GM21526 (cell line): ENCODE measurements around the gene PRKCH.

Experiments used
- ATAC-seq: cut with Tn5 transposase; IDR thresholded peaks from one replicate; pipeline ENCODE4 v1.9.1; 2021; ENCODE audit warnings: moderate library complexity; ENCODE audit not compliant: unreplicated experiment, low FRiP score

The PRKCH gene

DNA sequence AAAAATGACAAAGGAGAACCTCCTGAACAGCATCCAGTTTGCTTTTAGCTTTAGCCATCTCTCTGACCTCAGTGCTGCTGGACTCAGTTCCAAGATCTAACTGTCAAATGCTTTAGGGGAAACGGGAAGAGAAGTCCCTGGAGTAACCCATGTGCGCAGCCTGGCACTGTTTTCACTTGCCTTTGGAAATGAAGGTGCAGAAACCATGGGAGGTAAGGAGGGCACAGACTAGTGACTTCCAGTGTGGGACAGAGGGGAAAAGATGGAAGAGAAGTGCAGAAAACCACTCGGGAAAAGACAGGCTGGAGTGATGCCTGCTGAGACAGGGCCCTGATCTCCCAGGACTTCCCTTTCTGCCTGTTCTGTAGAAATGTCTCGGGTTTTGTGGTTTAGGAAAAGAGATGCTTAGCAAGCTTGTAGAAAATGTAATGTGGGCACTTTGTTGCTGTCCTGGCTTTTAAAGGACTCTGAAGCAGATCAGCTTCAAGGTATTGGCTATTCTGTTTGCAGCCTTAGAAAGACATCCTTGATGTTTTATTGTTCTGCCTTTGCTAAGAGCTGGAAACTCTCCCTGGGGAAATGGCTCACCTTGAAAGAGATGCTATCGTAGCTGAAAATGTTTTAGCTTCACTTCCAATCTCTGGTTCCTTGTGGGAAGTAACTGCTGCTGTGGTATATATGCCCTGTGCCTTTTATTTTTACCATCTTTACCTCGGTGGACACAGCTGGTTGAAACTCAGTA, 249.3 kb downstream of the PRKCH start:
- ATAC-seq = no peak

DNA sequence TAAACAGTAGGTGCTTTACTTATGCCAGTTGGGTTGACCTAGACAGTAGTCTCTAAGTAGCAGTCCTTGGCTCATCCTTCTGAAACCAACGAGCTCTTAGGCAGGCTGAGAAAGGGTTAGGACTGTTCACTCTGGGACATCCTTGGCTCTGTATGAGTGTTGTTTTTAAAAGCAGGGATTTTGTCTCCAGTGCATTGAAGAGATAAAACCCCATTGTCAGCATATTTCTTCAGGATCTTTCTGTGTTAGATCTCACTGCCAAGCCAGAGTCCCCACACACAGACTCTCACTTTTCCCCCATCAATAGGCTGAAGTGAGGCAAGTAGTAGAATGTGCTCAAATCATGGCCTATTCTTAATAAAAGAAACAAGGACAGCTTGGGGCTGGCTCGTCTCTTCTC, 250.5 kb downstream of the PRKCH start:
- no peak for ATAC-seq

DNA sequence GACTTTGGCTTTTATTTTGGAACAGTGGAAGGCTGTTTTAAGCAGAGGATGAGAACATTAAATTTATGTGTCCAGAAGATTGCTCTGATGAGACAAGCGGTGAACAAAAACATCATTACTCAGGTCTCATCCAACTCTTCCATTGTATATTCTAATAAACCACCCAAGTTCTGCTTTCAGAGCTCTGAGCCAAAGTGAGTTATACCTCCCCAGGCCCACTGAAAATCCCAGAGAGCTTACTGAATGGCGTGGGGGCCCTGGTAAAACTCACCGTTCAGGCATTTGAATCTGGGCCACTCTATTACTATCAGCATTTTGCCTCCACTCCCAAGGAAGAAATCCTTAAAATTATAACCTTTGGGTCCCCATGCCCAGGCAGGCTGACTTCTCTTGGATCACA, 251.9 kb downstream of the PRKCH start:
- ATAC-seq = no peak

DNA sequence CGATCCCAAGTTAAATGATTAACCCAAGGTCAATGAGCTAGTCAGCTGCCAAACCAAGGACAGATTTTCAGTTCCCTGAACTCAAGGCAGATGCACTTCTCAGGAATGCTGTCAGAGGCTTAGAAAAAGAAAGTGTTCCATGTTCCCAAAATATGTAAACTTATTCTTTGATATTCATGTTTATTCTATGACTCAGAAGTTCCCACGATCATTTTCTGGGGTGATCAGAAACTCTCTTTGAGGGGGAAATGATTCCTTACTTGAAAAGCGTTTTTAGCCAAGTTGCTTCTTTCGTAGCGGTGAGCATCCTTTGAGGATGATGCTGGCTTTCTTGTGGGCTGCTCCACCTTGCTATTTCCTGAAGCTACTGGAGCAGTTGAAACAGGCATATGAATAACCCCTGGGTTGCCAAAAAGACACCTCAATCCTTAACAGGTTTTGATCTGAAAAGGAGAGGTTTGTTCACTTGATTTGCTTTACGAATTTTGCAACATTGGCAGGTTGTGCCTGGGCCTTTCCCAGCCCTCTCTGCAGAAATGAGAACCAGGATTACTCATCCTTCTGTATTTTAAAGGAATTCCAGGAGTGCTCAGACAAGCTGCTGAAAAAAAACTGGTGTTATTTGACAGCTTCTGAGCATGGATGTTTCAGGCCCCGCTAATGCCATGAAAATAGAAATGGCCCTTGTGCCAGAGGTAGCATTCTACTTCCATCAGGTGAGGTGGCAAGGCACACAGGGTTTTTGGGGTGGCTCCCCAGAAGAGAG, 252.6 kb downstream of the PRKCH start:
- ATAC-seq = no peak

DNA sequence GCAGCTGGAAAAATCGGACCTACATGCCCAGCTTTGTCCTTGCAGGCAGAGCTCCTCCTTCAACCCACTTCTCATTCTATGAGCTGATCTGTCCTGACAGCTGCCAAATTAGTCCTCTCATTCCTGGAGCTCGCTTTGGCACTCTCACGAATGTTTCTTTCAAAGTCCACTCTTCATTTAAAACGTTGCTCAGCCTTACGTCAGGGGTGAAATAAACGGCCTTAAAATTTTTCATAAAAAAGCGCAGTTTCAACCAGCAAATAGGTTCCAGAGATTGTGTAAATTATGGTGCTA, 253.1 kb downstream of the PRKCH start:
- no peak for ATAC-seq

DNA sequence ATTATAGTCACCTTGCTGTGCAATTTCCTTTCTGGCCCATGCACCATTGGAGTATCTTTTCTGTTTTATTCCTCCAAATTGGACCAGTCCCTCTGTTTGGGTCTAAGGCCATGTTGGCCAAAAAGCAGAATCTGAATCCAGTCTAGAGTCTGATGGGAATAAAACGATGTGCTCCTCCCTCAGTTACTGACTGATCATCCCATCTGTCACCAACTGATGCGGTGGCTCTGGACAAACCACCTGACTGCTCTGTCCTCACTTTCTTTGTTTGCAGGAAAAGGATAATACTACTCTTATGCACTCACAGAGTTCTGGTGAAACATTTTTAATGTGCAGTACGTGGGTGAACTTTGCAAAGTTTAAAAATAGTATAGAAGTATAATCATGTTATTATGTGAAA, 253.7 kb downstream of the PRKCH start:
- ATAC-seq = no peak

DNA sequence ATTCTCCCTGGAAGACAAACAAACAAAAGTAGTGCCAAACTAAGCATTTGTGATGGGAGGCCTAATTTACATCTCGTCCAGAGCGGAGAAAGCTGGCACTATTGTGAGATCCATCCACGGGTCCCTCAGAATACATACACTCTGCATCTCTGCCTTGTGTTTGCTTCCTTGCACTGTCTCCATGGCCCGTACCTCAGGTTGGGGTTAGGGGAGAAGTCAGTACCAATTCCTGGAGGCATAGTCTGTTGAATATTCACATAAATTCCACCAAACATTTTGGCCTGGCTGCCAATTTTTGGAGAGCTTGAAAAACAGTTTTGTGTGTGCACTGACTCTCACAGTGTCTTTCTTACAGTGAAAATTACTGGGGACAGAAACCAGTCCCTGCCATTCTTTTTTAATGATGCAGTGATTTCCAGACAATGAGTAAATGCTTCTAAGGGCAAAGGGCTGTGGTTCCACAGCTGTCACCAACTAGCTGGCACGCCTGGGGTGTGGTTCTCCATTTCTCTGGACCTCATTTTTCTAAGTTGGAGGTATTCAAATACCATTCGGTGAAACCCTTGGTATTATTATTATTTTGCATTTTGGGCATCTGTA, 254.3 kb downstream of the PRKCH start:
- ATAC-seq = no peak

DNA sequence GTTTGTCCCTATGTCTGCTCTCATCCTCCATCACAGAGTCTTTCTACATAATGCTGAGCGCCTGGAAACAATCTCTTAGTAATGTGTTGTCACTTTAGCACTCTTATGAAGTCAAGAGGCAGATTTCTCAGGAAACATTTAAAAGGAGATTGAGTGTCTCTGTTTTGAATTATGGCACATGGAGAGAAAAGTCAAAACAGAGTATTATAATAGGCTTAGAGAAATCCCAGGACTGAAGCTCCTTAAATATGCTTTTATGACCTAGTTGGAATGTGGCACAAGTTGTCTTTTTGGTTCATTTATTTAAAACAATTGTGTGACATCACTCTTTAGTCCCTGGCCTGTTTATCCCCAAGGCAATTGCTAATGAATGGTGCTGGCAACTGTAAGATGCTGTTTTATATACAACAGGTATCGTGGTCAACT, 256.1 kb downstream of the PRKCH start:
- ATAC-seq = no peak

DNA sequence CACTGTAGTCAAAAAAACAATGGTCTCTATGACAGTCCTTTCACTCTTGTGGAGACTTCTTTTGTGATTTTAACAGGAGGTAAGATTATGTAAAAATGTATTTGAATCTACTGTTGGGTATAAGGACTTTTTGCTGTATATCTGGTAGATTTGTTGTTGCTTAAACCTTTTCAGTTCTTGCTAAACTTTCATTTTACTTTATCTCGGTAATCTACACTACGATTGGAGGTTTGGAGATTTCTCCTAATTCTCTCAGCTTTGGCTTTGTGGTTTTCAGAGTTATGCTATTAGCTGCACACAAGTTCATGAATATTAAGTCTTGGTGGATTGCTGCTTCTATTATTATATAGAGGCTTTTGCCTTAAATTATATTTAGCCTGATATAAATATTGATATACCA, 257.4 kb downstream of the PRKCH start:
- no peak for ATAC-seq

DNA sequence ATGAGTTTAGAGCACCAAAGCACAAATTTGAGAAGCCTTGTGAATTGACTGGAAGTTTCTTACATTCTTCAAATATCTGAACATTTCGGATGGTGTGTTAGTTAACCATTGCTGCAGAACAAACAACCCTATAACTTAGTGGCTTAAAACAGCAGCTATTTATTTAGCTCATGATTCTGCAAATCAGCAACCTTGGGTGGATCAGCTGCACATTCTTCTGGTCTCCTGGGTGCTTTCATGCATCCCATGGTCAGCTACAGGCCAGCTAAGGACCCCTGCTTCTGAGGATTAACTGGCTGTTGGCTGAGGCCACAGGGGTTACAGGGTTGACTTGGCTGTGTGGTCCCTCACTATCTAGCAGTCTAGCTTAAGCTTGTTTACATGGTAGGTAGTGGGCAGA, 260.0 kb downstream of the PRKCH start:
- ATAC-seq = no peak

DNA sequence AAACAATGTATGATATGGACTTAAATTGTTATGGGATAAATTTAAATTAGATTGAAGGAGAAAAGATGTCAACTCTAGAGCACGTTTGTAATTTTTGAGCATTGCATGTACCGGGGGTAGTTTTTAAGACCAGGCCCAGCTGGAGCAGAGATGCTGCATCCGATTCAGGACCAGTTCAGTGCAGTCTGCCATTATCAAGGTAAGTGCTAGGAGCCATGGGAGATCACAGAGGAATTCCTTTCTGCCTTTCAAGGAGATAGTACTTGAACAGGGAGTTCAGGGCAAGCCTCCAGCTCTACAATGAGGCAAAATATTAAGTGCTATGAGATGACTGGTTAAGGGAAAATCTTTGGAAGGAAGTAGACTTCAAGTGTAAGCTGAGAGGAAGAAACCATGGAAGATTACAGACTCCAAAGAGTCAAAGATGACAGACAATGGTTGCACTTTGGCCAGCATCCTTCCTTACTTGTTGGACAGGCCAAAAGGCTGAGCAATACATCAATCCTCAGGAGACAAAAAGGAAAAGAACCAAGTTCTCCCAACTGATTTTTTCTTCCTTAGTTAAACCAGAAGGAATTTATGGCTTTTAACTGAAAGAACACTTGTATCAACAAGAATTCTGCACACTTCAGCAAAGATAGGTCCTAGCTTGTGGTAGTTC, 260.7 kb downstream of the PRKCH start:
- ATAC-seq = no peak

DNA sequence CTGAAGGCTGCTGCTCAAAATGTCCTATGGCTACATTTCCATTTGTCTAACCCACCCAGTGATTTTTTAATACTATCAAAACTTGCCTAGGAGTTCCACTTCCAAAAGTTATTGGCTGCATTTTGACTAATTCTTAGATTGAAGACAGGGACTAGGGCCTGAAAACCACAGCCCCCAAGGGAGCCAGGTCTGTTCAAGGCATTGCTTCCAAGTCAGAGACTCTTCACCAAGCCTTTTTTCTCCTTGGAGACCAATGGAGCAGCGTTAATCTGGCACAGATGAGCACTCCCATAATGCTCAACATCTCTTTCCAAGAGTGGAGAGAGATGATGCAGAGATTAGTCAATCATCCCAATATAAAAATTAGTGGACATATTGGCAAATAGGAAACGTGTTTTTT, 261.4 kb downstream of the PRKCH start:
- no peak for ATAC-seq

DNA sequence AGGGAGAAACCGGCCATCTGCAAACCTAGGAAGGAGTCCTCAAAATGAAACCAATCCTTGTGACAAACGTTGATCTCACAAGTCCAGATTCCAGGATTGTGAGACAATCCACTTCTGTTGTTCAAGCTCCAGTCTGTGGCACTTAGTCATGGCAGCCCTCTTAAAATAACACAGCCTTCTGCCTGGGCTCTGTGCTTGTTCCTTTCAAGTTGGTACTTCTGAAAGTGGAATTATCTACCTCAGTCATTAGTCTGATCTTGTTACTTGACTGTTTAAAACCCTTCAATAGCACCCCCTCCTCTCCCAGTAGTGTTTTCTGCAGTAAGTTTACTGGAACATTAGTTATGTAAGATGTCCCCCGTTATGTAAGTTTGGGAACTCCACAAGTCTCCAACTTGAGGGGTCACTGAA, 263.0 kb downstream of the PRKCH start:
- ATAC-seq = no peak

DNA sequence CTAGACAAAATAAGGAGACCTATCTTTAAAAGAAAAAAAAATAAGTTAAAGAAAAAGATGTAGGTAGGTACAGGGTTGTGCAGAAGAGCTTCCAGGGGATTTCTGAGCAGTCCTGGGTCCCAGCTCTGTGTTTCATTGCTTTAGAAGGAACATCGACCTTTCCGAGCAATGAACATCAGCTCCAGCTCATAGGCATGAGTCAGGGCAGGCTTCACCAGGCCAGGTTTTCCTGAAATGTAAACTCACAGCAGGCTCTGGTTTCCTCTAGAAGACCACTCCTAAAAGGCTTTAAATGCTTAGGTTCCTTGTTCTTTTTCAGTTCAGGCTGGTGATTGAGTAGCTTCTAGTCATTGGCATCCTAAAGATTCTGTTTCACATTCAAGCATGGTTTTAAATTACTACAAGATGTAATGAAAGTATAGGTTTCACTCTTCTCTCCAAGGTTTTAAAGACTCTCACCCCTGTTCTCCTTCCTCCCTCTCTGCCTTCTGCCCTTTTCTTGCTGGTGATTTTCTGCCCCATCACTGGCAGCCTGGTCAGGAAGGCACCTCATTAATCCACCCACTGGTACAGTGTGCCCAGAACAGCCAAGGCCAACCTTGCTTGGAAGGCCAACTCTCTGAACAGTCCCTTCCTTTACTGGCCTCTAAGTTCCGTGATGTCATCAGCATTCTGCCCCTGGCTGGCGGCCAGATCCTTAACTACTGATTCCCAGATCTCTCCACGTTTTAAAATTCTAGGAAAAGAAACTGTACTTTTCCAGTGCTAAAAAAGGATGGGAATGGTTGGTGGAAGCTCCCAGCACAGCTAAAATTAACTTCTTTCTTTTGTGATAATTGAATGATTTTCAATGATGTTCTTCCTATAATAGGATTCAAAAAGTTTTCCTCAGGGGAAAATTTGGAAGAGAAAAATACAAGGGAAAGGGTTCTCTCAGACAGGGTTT, 264.5 kb downstream of the PRKCH start:
- no peak for ATAC-seq

DNA sequence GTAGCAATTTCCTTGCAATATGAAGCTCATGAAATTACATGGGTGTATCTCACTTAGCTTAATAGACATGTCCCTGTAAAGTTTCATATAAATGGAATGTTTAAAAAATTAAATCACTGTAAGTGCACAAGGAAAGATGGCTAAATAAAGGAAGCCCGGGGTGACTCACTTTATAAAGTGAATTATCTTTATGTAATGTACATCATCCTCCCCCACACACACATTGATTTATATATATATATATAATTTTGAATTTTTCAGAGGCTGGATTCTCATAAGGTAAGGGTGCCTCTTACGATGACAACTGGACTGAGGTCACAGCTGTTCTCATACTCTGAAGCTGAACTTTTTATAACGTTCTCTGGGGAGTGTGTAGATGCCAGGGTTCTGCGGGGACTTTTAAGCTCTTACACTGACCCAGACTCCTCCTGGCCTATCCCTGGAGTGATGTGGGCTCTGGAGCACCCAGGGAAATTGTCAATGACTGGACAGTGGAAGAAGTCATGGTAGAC, 265.2 kb downstream of the PRKCH start:
- ATAC-seq = no peak

DNA sequence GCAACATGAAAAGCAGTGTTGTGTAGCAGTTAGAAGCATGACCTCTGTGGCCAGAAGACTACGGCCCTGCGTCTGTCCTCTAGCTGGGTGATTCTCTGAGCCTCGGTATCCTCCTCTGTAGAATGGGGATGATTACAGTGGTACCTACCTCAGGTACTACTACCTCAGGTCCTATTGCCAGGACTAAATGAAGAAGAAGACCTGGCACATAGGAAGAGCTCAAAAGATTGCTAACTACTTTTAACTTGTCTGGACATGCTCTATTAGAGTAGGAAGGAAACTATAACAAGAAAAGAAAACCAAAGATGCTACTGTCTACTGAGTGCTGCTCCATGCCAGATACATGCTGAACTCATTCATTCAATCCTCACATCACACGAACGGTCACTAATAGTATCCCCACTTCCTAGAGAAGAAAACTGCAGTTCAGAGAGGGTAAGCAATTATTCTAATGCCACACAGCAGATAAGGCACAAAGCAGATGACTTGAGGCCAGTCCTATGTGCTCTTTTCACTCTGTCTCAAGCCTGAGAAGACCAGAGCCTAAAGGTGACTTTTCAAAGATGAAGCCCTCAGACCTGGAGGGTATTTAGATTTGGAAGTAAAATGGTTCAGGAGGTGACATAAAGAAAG, 265.8 kb downstream of the PRKCH start:
- no peak for ATAC-seq

DNA sequence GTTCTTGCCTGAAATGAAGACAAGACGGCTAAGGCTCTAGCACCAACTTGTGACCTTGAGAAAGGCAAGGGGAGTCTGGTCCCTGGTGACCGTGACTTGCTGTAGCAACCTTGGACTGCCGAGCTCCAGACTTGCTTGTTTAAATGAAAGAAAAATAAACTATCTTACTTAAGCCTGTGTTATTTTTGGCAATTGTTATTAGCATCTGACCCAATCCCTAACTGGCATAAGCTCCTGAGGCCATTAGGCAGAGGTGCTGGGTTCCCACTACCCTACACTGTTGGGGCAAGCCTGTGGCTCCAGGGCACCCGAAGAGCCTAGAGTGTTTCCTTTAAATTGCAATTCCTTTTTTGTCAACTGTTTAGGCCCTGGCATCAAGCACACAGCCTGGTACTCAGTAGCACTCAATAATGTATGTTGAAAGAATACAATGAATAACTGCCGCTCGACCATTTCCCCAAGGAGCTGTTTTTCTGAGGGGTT, 267.1 kb downstream of the PRKCH start:
- ATAC-seq = no peak

DNA sequence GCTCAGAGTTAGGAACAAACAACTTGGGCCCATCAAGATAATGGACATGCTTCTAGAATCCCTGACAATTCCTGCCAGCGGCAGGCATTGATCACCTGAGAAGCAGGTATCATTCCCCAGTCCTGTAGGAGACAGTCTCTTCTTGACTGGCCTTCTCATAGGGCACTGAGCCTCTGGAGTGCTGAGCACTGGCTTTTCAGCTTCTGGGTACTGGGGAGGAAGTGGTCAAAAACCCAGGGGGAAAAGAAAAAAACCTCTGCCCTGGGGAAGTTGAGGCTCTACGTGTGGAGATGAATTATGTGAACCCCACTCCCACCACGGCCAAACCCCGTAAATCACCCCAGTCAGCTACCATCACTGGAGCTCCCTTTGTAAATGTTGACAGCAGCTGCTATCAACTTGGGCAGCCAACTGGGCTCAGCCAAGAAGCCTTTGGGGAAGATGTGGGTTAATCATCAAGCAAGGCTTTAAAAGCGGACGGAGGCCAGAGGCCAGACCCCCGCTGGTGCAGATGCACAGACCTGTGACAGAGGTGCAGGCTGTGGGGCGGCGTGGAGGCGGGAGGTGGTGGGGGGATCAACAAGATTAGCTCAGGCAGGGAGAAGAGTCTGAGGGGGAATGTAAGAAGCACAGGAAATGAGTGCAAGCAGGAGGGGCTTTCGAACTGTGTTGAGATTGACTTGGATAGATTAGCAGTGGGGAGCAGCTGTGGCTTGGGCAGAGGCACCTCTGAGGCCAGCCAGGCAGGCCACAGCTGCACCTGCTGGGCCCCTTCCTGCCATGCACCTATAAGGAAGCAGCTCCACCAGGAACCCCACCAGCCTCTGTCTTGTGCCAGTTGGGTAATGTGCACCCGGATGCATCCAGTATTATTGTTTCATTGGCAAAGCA, 268.6 kb downstream of the PRKCH start:
- no peak for ATAC-seq

DNA sequence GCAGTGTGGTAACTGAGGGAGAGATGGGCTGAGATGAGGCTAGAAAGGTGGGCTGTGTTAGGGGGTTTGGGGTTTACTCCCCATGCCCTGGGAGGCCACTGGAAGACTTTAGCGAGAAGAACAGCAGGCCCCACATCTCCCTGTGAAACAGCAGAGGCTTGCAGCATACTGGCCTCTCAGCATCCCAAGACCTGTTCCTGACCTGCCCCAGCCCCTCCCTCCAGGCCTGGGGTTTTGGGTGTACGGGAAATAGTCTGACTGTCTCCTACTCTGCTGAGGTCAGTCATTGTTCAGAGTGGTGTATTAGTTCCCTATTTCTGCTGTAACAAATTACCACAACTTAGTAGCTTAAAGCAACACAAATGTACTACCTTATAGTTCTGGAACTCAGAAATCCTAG, 270.5 kb downstream of the PRKCH start:
- ATAC-seq = no peak
